Measurements from ENCODE around the gene GRAMD2A. TPM values are rescaled to one million over a fixed set of nuclear protein-coding genes. Genes with fewer than 3 reads are reported as not detected.

GRAMD2A gene
- polyA plus RNA-seq, 3 donors: not detected

DNA sequence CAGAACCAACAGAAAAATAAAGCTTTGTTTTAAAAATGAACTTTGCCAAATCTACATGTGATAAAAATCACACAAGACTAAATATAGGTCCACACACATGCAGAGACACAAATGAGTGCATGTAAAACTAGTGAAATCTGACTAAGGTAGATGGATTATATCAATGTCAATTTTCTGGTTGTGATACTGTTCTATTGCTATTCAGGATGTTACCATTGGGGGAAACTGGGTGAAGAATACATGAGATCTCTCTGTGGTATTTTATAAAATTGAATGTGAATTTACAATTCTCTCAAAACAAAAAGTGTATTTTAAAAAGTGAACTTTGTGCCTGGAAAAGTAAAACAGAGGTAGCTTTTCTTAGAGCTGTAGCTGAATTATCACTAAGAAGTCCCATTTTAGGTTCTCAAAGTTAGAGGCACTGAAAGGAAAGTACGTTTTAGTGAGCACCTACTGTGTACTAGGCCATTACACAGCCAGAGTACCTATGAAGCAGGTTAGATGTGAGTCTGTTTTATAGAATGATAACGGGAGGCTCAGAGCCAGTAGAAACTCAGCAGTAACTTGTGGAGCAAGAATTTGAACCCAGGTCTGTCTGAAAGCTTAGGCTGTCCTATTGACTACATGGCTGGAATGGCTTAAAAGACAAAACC lies 8.2 kb downstream of the GRAMD2A start:
- Histone ChIP-seq H3K4me2 (replicated peaks; ENCODE audit: extremely low read depth, low read length, poor library complexity, severe bottlenecking) (no peak overlapping the region), H3K27me3 (ENCODE audit: control insufficient read depth in 2 of 2, insufficient read depth in 2 of 2, low read length in 2 of 2) (peaks cover 21 to 34% of the 10 kb centered on the region in 2 donors), H2AFZ (ENCODE audit: insufficient read depth, low read depth, low read length, poor library complexity, severe bottlenecking) (no peak overlapping the region), H4K20me1 (ENCODE audit: insufficient read depth, low read length) (no peaks in the 10 kb centered on the region), H3K36me3 (replicated peaks in 1 of 2; ENCODE audit: control insufficient read depth in 1 of 2, insufficient read depth in 2 of 2, low read length in 2 of 2) (no peaks in the 10 kb centered on the region), H3K4me1 (ENCODE audit: control insufficient read depth in 1 of 2, insufficient read depth in 2 of 2, low read length in 2 of 2) (no peaks in the 10 kb centered on the region), H3K9ac (ENCODE audit: insufficient read depth, low read length, poor library complexity, severe bottlenecking) (no peak overlapping the region), H3K27ac (ENCODE audit: low read depth in 1 of 2, low read length in 2 of 2) (no peak overlapping the region), H3K4me3 (replicated peaks in 1 of 3; ENCODE audit: low read depth in 2 of 3, low read length in 3 of 3) (no peak overlapping the region), H3K9me3 (replicated peaks in 1 of 2; ENCODE audit: control insufficient read depth in 1 of 2, insufficient read depth in 1 of 2, low read length in 2 of 2) (peaks cover 0 to 2% of the 10 kb centered on the region in 2 donors), H3K79me2 (ENCODE audit: insufficient read depth, low read length) (no peaks in the 10 kb centered on the region)
- no peak overlapping the region for H3K27ac Mint-ChIP-seq
- H3K4me3 Mint-ChIP-seq: no peak overlapping the region
- peaks cover 16 to 29% (median 21%) of the 10 kb centered on the region in 3 donors for H3K27me3 Mint-ChIP-seq (ENCODE audit: low read depth in 3 of 3)
- no peaks in the 10 kb centered on the region for H3K36me3 Mint-ChIP-seq
- H3K4me1 Mint-ChIP-seq: peaks cover 3% of the 10 kb centered on the region
- TF ChIP-seq, protein P1, sequence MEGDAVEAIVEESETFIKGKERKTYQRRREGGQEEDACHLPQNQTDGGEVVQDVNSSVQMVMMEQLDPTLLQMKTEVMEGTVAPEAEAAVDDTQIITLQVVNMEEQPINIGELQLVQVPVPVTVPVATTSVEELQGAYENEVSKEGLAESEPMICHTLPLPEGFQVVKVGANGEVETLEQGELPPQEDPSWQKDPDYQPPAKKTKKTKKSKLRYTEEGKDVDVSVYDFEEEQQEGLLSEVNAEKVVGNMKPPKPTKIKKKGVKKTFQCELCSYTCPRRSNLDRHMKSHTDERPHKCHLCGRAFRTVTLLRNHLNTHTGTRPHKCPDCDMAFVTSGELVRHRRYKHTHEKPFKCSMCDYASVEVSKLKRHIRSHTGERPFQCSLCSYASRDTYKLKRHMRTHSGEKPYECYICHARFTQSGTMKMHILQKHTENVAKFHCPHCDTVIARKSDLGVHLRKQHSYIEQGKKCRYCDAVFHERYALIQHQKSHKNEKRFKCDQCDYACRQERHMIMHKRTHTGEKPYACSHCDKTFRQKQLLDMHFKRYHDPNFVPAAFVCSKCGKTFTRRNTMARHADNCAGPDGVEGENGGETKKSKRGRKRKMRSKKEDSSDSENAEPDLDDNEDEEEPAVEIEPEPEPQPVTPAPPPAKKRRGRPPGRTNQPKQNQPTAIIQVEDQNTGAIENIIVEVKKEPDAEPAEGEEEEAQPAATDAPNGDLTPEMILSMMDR (IDR thresholded peaks at IDR 0.05): no peak
- peaks cover 0 to 3% (median 0%) of the 10 kb centered on the region in 7 donors for H3K9me3 Mint-ChIP-seq
- WGBS (ENCODE audit: insufficient coverage): no CpG with 5 or more reads among the region's 2 CpGs
- DNase-seq: no peak
- intact Hi-C loops (cut with micrococcal nuclease): no loop called here

GRCh38 chr15:72184165-72184811 lies 13.3 kb downstream of the GRAMD2A start:
- Histone ChIP-seq H3K27ac (ENCODE audit: low read depth in 1 of 2, low read length in 2 of 2) (no peak overlapping the region), H3K27me3 (ENCODE audit: control insufficient read depth in 2 of 2, insufficient read depth in 2 of 2, low read length in 2 of 2) (peaks cover 13 to 33% of the 10 kb centered on the region in 2 donors), H2AFZ (ENCODE audit: insufficient read depth, low read depth, low read length, poor library complexity, severe bottlenecking) (no peak overlapping the region), H4K20me1 (ENCODE audit: insufficient read depth, low read length) (no peaks in the 10 kb centered on the region), H3K79me2 (ENCODE audit: insufficient read depth, low read length) (no peaks in the 10 kb centered on the region), H3K4me1 (ENCODE audit: control insufficient read depth in 1 of 2, insufficient read depth in 2 of 2, low read length in 2 of 2) (no peaks in the 10 kb centered on the region), H3K36me3 (replicated peaks in 1 of 2; ENCODE audit: control insufficient read depth in 1 of 2, insufficient read depth in 2 of 2, low read length in 2 of 2) (no peaks in the 10 kb centered on the region), H3K9ac (ENCODE audit: insufficient read depth, low read length, poor library complexity, severe bottlenecking) (no peak overlapping the region), H3K4me2 (replicated peaks; ENCODE audit: extremely low read depth, low read length, poor library complexity, severe bottlenecking) (no peak overlapping the region), H3K9me3 (replicated peaks in 1 of 2; ENCODE audit: control insufficient read depth in 1 of 2, insufficient read depth in 1 of 2, low read length in 2 of 2) (peaks cover 0 to 9% of the 10 kb centered on the region in 2 donors), H3K4me3 (replicated peaks in 1 of 3; ENCODE audit: low read depth in 2 of 3, low read length in 3 of 3) (no peak overlapping the region)
- Mint-ChIP-seq H3K27ac (peak overlapping the region in 1 of 7 donors; percentile 63), H3K4me3 (peak overlapping the region in 1 of 2 donors; percentile 60), H3K9me3 (peaks cover 0 to 7% (median 0%) of the 10 kb centered on the region in 7 donors), H3K36me3 (no peaks in the 10 kb centered on the region), H3K4me1 (peaks cover 3% of the 10 kb centered on the region), H3K27me3 (ENCODE audit: low read depth in 3 of 3) (peaks cover 27 to 40% (median 32%) of the 10 kb centered on the region in 3 donors)
- WGBS (ENCODE audit: insufficient coverage): 7% methylated on average over 30 of the region's 34 CpGs
- TF ChIP-seq, protein P1 (IDR thresholded peaks at IDR 0.05): no peak
- DNase-seq: no peak
- intact Hi-C loops (cut with micrococcal nuclease): no loop called here
